H9 (cell line): ENCODE measurements around the gene PI16. TPM values are rescaled to one million over a fixed set of nuclear protein-coding genes. Genes with fewer than 3 reads are reported as not detected.

ENCODE experiments used
- DNase-seq: peaks from one replicate; pipeline ENCODE4 v3.0.0-alpha.2; 2017
- H2AFZ ChIP-seq: one replicate; pipeline ENCODE4 v1.6.1; 2013; ENCODE audit warnings: mild to moderate bottlenecking, low read length, control low read depth, moderate library complexity
- H2AK5ac ChIP-seq: 2 replicates; pipeline ENCODE4 v1.6.1; 2013; ENCODE audit warnings: low read length, control low read depth, mixed read lengths; ENCODE audit not compliant: insufficient read length
- H2BK120ac ChIP-seq: one replicate; pipeline ENCODE4 v1.6.1; 2013; ENCODE audit warnings: low read depth, mild to moderate bottlenecking, low read length, control low read depth, inconsistent platforms; ENCODE audit not compliant: poor library complexity, severe bottlenecking
- H2BK12ac ChIP-seq: 2 replicates; pipeline ENCODE4 v1.6.1; 2013; ENCODE audit warnings: low read length, control low read depth, mixed read lengths, low read depth; ENCODE audit not compliant: insufficient read length
- H2BK15ac ChIP-seq: 2 replicates; pipeline ENCODE4 v1.6.1; 2013; ENCODE audit warnings: low read depth, low read length, control low read depth
- H2BK20ac ChIP-seq: one replicate; pipeline ENCODE4 v1.6.1; 2013; ENCODE audit warnings: low read depth, mild to moderate bottlenecking, low read length, control low read depth, inconsistent platforms; ENCODE audit not compliant: poor library complexity, severe bottlenecking
- H2BK5ac ChIP-seq: 2 replicates; pipeline ENCODE4 v1.6.1; 2013; ENCODE audit warnings: low read length, control low read depth, mixed read lengths; ENCODE audit not compliant: insufficient read length
- H3K14ac ChIP-seq: 2 replicates; pipeline ENCODE4 v1.6.1; 2013; ENCODE audit warnings: low read length, control low read depth; ENCODE audit not compliant: insufficient read depth
- H3K18ac ChIP-seq: 2 replicates; pipeline ENCODE4 v1.6.1; 2013; ENCODE audit warnings: low read depth, mild to moderate bottlenecking, mixed read lengths, low read length, control low read depth; ENCODE audit not compliant: insufficient read length
- H3K23ac ChIP-seq: 2 replicates; pipeline ENCODE4 v1.6.1; 2013; ENCODE audit warnings: low read length, control low read depth, mixed read lengths, low read depth; ENCODE audit not compliant: insufficient read length
- H3K23me2 ChIP-seq: 2 replicates; pipeline ENCODE4 v1.6.1; 2013; ENCODE audit warnings: low read depth, mild to moderate bottlenecking, mixed read lengths, low read length, control low read depth; ENCODE audit not compliant: insufficient read length, poor library complexity, severe bottlenecking
- H3K27ac ChIP-seq: 2 replicates; pipeline ENCODE4 v1.5.1; 2013; ENCODE audit warnings: low read length, control low read depth, mixed read lengths, low read depth; ENCODE audit not compliant: insufficient read length
- H3K27me3 ChIP-seq: 2 replicates; pipeline ENCODE4 v1.6.1; 2013; ENCODE audit warnings: low read length, control low read depth, inconsistent platforms; ENCODE audit not compliant: insufficient read depth
- H3K4ac ChIP-seq: 2 replicates; pipeline ENCODE4 v1.6.1; 2013; ENCODE audit warnings: low read depth, mild to moderate bottlenecking, control low read depth, inconsistent platforms, low read length, moderate library complexity
- H3K4me1 ChIP-seq: 2 replicates; pipeline ENCODE4 v1.6.1; 2013; ENCODE audit warnings: low read length, control low read depth, inconsistent platforms; ENCODE audit not compliant: insufficient read depth
- H3K4me2 ChIP-seq: 2 replicates; pipeline ENCODE4 v1.6.1; 2013; ENCODE audit warnings: low read length, control low read depth, mixed read lengths; ENCODE audit not compliant: insufficient read length, insufficient read depth
- H3K56ac ChIP-seq: 2 replicates; pipeline ENCODE4 v1.6.1; 2013; ENCODE audit warnings: low read depth, mild to moderate bottlenecking, mixed read lengths, low read length, control low read depth; ENCODE audit not compliant: insufficient read length
- H3K79me1 ChIP-seq: 2 replicates; pipeline ENCODE4 v1.6.1; 2013; ENCODE audit warnings: low read depth, mild to moderate bottlenecking, moderate library complexity, low read length, control low read depth, inconsistent platforms; ENCODE audit not compliant: insufficient read depth, poor library complexity, severe bottlenecking
- H3K79me2 ChIP-seq: 2 replicates; pipeline ENCODE4 v1.6.1; 2013; ENCODE audit warnings: low read length, control low read depth, inconsistent platforms; ENCODE audit not compliant: insufficient read depth
- H3K9ac ChIP-seq: 2 replicates; pipeline ENCODE4 v1.6.1; 2013; ENCODE audit warnings: low read length, control low read depth, mixed read lengths; ENCODE audit not compliant: insufficient read length; ENCODE audit errors: extremely low read depth
- H3K9me3 ChIP-seq: one replicate; pipeline ENCODE4 v1.6.1; 2013; ENCODE audit warnings: low read depth, low read length, inconsistent platforms; ENCODE audit not compliant: control insufficient read depth
- H3T11ph ChIP-seq: one replicate; pipeline ENCODE4 v1.6.1; 2013; ENCODE audit warnings: mild to moderate bottlenecking, low read length, control low read depth, inconsistent platforms
- H4K20me1 ChIP-seq: one replicate; pipeline ENCODE4 v1.6.1; 2013; ENCODE audit not compliant: control insufficient read depth, insufficient read length, insufficient read depth
- H4K5ac ChIP-seq: 2 replicates; pipeline ENCODE4 v1.6.1; 2013; ENCODE audit warnings: low read depth, mild to moderate bottlenecking, mixed read lengths, low read length, control low read depth; ENCODE audit not compliant: insufficient read length
- H4K8ac ChIP-seq: replicated peaks from 2 replicates; pipeline ENCODE4 v1.6.1; 2013; ENCODE audit warnings: low read length, control low read depth, mixed read lengths, low read depth; ENCODE audit not compliant: insufficient read length
- H4K91ac ChIP-seq: 2 replicates; pipeline ENCODE4 v1.6.1; 2013; ENCODE audit warnings: low read depth, mild to moderate bottlenecking, moderate library complexity, mixed read lengths, low read length, control low read depth; ENCODE audit not compliant: insufficient read length
- H3K27ac Mint-ChIP-seq, 3 experiments: 2 replicates in 2 of 3; 3 replicates in 1 of 3; pipeline ENCODE4 v1.8.0; 2020 to 2021; ENCODE audit warnings: mixed read lengths in 3 of 3, mild to moderate bottlenecking in 1 of 3, moderate library complexity in 1 of 3
- H3K27me3 Mint-ChIP-seq: 2 replicates; pipeline ENCODE4 v1.8.0; 2021; ENCODE audit warnings: low read depth, mild to moderate bottlenecking, moderate library complexity, mixed read lengths
- H3K36me3 Mint-ChIP-seq, 3 experiments: 2 replicates in 2 of 3; 3 replicates in 1 of 3; pipeline ENCODE4 v1.8.0; 2020 to 2021; ENCODE audit warnings: low read depth in 3 of 3, mixed read lengths in 3 of 3; ENCODE audit not compliant: insufficient read depth in 1 of 3
- H3K4me1 Mint-ChIP-seq, 2 experiments: 2 replicates each; pipeline ENCODE4 v1.8.0; 2020; ENCODE audit warnings: mixed read lengths in 2 of 2
- H3K4me3 Mint-ChIP-seq, 2 experiments: 2 replicates in 1 of 2; 3 replicates in 1 of 2; pipeline ENCODE4 v1.8.0; 2020 to 2021; ENCODE audit warnings: mild to moderate bottlenecking in 2 of 2, mixed read lengths in 2 of 2, moderate library complexity in 1 of 2
- H3K9me3 Mint-ChIP-seq, 2 experiments: 2 replicates in 1 of 2; 3 replicates in 1 of 2; pipeline ENCODE4 v1.8.0; 2020; ENCODE audit warnings: mild to moderate bottlenecking in 2 of 2, mixed read lengths in 2 of 2, moderate library complexity in 1 of 2
- CTCF ChIP-seq: fragments of 200-600 bp; sonication (generic); conservative IDR thresholded peaks from 3 replicates; pipeline ENCODE4 v1.8.0; 2021; ENCODE audit warnings: antibody characterized with exemption, mild to moderate bottlenecking
- WGBS: extraction: QIAGEN DNeasy Blood & Tissue Kit; methylation state at CpG from one replicate; pipeline ENCODE4 v1.1.7; 2013; ENCODE audit warnings: missing lambda C conversion rate, low lambda C conversion rate, mixed read lengths; ENCODE audit not compliant: insufficient read length; ENCODE audit errors: extremely low coverage; 5-methylcytosine and 5-hydroxymethylcytosine counted together
- total RNA-seq: library from RNA; stranded (reverse); gene quantifications from 2 replicates; pipeline ENCODE4 v1.2.1, GENCODE V29; 2021

The PI16 gene
- total RNA-seq, 1 experiment from 2014 or later: not detected

- Histone ChIP-seq H4K5ac (no peak overlapping the region), H3K9me3 (no peaks in the 10 kb centered on the region), H2BK12ac (no peak overlapping the region), H2BK5ac (no peak overlapping the region), H2AK5ac (no peak overlapping the region), H3T11ph (no peak overlapping the region), H2BK20ac (no peak overlapping the region), H3K4me1 (no peaks in the 10 kb centered on the region), H4K91ac (no peak overlapping the region), H2AFZ (no peak overlapping the region), H3K79me2 (no peaks in the 10 kb centered on the region), H3K14ac (no peak overlapping the region; the same call in 1 of the 2 replicates), H3K23me2 (no peaks in the 10 kb centered on the region), H2BK15ac (no peak overlapping the region), H2BK120ac (no peak overlapping the region), H3K9ac (no peak overlapping the region), H4K20me1 (no peaks in the 10 kb centered on the region), H3K4me2 (no peak overlapping the region), H3K27me3 (no peaks in the 10 kb centered on the region), H4K8ac (no peak overlapping the region), H3K79me1 (no peaks in the 10 kb centered on the region), H3K4ac (no peak overlapping the region), H3K18ac (no peak overlapping the region), H3K23ac (no peak overlapping the region), H3K27ac (no peak overlapping the region), H3K56ac (no peak overlapping the region)
- DNase-seq: no peak
- WGBS: no CpG with 5 or more reads among the region's 10 CpGs
- Mint-ChIP-seq H3K9me3 (peaks cover 0 to 4% of the 10 kb centered on the region in 2 experiments; a peak in 2 of 5 replicates), H3K27me3 (no peaks in the 10 kb centered on the region), H3K4me1 (peaks cover 0 to 6% of the 10 kb centered on the region in 2 experiments; a peak in 1 of 4 replicates), H3K36me3 (no peaks in the 10 kb centered on the region), H3K4me3 (no peak overlapping the region), H3K27ac (no peak overlapping the region)
- TF ChIP-seq CTCF: no peak
These were observed 55.9 kb downstream of the PI16 start for GRCh38 chr6:37010402-37010892.
